Posterior vena cava (tissue), 2 donors: ENCODE measurements around the gene HTN3. TPM values are rescaled to one million over a fixed set of nuclear protein-coding genes. Genes with fewer than 3 reads are reported as not detected.
"Not testable (repeated sequence)": the region's sequence is repeated elsewhere in the genome, so short reads cannot be mapped to it uniquely, and the experiment has no call there.

ENCODE experiments used
- DNase-seq: peaks from one replicate; pipeline ENCODE4 v3.0.0-alpha.2; 2020; ENCODE audit warnings: low spot score
- intact Hi-C, 2 donors: fragments of 100-400 bp; cut with DNase I; formaldehyde crosslinking; loops; one replicate each; pipeline versions ENCODE4 v1.14.1 to v1.14.2; 2022 to 2023
- long read RNA-seq, 2 donors: library from polyadenylated mRNA; unstranded; transcript quantifications; one replicate each; pipeline ENCODE4 v2.0.0, GENCODE V29; 2020 to 2021
- total RNA-seq, 2 donors: library from RNA; stranded (reverse); fragmentation: NEBNext Ultra II Directional; extraction: Animal tissue kit (Norgen Biotek cat#: 25700); gene quantifications; one replicate each; pipeline ENCODE4 v1.2.1, GENCODE V29; 2021
- donor health status: DM: yes; HTN: yes; CAD: no.
- donor health status: DM: yes; HTN: yes; CAD: no.

HTN3 gene
- not detected for total RNA-seq
- long read RNA-seq, donor 1 = 0 reads
- long read RNA-seq, donor 2 = 0 reads

DNA sequence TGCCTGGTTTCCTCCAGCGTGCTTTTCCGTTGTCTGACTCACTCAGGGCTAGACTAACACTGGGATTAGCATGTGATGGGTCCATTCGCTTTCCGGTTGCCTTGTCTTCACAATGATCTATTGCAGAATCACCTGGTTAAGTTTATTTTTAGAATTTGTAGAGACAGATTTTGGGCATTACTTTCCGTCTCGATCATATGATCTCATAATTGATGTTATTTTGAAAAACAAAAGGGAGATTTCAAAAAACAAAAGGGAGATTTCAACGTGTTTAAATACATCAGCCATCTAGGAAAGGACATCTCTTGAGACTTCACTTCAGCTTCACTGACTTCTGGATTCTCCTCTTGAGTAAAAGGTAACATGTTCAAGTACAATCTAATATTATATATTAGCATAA is at the start of gene HTN3:
TSS of gene HTN3 (plus strand) at position 301 of the 400 bp plus-strand sequence. CDS start 2,282 bp downstream, outside the sequence.
- intact Hi-C loops, DNase-seq: not testable (repeated sequence)

DNA sequence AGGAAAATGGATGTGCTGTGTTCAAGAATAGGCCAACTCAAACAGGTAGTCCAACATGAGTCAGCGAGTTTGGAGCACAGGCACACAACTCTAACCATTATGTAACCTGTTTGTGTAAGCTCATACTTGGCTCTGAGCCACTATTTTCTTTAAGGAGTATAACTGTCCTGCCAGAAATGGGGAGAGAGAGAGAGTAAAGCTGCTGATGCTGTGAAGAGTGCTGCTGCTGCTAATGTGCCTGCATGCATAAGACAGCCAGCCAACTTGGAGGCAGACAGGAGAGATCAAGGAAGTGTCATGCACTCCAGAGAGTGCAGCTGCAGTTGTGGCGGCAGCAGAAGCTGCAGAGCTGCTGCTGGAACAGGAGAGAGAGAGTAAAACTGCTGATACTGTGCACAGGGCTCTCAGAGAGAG is 44.2 kb upstream of the HTN3 start:
- no peak for DNase-seq
- intact Hi-C loops = no loop called here

DNA sequence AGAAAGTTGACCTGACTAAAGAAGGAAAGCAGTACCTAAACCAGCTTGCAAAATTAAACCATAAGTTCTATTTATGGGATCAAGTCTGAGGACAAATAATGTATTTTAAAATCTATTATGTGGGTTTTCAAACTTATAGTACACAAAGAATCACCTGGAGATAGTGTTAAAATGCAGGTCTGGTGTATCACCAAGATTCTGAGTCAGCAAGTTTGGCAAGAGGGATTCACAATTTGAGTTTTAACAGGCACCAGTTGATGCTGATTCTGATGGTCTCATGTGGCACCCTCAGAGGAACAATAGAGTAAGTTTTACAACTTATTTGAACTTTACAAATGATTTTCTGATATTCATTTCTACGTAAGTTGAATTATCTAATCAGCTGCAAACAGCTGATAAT is 41.6 kb upstream of the HTN3 start:
- intact Hi-C loops = no loop called here
- no peak for DNase-seq

DNA sequence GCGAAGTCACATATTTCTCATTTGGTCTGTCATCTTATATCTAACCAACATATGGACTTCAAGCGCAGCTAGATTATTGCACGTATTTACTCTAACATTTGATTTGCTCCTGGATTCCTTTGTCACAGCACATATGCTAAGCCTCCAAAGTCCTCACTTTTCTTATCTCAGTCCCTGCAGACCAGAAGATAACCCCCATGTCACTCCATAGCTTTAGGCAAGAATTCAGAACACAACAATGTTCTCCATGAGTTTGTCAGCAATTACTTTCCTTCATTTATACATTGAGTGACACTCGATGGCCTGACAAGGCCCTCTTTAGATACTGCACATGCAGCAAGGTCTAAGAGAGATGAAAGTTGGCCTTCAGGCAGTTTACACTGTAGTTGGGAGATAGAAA is 37.2 kb upstream of the HTN3 start:
- no peak for DNase-seq
- intact Hi-C loops = no loop called here

DNA sequence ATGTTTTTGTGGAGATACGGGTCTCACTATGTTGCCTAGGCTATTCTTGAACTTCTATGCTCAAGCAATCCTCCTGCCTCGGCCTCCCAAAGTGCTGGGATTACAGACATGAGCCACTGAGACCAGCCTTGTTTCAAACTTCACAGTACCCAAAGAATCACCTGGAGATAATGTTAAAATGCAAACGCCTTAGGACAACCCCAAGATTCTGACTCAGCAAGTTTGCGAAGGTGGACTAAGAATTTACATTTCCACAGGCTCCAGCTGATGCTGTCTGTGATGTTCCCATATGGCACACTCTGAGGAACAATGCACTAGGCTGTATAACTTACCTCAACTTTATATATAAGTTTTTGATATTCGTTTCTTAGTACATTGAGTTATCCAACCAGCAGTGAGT is 33.5 kb upstream of the HTN3 start:
- intact Hi-C loops = no loop called here

DNA sequence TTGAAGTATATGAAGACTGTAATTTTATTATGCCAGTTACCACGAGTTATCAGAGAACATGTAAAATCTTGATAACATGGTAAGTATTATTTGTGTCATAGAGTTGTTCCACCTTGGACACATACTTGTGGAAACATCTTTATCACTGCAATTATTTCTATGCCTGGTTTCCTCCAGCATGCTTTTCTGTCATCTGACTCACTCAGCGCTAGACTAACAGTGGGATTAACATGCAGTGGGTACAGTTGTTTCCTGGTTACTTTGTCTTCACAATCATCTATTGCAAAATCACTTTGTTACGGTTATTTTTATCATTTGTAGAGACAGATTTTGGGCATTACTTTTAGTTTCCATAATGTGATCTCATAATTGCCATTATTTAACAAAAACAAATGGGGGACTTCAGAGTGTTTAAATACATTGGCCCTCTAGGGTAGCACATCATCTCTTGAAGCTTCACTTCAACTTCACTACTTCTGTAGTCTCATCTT is 32.7 kb upstream of the HTN3 start, which contains the start of gene STATH:
TSS of gene STATH (plus strand) at position 441 of the 491 bp plus-strand sequence. CDS start 2,472 bp downstream, outside the sequence.
- DNase-seq = no peak
- intact Hi-C loops = no loop called here

More for the DNA sequence above, 33.5 kb upstream of the HTN3 start:
- no peak for DNase-seq

DNA sequence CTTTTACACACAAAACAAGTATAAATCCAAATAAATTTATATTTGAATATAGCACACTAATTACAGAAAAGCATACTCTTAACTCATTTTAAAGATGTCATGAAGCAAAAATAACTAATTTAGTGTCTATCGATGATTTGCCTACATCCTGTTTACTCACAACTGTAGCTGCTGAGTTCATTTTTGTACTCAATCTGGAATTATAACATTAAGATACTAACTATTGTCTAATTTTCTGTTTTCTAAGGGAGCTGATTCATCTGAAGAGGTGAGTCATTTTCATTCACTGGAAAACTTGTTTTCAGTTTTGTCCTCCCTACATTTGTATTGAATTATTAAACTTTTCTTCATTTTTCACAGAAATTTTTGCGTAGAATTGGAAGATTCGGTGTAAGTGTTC is 28.8 kb upstream of the HTN3 start:
- intact Hi-C loops = no loop called here
- no peak for DNase-seq

DNA sequence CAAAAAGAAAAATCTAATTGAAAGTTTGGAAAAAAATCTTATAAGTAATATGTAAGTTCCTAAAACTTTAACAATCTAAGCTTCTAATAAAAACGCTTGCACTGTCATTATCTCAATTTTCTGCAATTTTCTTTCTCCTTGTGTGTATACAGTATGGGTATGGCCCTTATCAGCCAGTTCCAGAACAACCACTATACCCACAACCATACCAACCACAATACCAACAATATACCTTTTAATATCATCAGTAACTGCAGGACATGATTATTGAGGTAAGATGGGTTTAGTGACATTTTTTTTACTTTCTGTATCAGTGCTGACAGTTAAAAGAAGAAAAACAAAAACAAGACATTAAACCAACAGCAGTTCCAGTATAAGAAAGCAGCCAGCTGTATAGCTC is 27.5 kb upstream of the HTN3 start:
- intact Hi-C loops = no loop called here
- DNase-seq = no peak

DNA sequence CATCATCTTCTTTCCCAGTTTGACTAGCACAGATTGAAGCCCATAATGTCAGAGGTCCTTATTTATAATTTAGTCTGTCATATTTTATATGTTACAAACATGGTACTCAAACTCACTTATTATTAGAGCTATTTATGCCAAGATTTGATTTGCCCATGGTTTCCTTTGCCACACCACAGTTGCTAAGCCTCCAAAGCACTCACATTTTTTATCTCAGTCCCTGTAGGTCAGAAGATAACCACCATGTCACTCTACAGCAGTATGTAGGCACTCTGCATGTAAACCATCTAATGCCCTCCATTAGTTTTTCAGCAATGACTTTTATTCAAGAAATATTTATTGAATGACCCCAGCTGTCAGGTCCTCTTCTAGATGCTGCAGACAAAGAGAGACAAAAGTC is 25.8 kb upstream of the HTN3 start:
- intact Hi-C loops = no loop called here
- DNase-seq = no peak

DNA sequence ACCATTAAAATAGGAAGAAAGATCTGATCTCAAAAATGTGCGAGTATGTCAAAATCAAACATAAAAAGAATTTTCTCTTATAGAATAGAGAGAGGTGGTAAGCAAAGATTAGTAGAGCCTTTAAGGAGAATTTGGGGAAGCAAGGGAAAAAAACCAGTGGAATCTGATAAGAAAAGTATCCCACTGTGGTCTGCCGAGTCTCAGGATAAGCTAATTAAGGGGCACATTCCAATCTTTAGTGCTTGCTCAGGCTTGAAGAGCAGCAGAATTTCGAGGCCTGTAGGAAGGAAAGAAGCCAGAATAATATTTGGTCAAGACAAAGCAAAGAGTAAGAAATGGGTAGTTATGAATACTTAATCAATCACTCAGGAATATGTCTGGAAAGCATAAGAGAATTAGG is 19.5 kb upstream of the HTN3 start:
- intact Hi-C loops = no loop called here
- DNase-seq = no peak

DNA sequence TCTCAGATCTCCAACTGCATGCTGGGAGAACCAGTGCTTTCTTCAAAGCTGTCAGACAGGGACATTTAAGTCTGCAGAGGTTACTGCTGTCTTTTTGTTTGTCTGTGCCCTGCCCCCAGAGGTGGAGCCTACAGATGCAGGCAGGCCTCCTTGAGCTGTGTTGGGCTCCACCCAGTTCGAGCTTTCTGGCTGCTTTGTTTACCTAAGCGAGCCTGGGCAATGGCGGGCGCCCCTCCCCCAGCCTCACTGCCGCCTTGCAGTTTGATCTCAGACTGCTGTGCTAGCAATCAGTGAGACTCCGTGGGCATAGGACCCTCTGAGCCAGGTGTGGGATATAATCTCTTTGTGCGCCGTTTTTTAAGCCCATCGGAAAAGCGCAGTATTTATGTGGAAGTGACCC is 9.3 kb upstream of the HTN3 start:
- intact Hi-C loops, DNase-seq: not testable (repeated sequence)

DNA sequence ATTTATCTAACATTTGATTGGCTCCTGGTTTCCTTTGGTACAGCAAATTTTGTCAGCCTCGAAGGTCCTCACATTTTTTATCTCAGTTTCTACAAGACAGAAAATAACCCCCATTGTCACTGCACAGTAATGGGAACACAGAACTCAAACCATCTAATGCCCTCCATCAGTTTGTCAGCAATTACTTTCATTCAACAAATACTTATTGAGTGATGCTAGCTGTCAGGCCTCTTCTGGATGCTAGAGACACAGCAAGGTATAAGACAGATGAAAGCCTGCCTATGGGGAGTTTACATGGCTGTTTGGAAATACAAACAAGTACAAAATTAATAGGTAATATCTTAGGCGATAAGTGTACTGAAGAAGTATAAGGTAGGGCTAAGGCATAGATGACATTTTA is 5.0 kb upstream of the HTN3 start:
- no peak for DNase-seq
- intact Hi-C loops = no loop called here

DNA sequence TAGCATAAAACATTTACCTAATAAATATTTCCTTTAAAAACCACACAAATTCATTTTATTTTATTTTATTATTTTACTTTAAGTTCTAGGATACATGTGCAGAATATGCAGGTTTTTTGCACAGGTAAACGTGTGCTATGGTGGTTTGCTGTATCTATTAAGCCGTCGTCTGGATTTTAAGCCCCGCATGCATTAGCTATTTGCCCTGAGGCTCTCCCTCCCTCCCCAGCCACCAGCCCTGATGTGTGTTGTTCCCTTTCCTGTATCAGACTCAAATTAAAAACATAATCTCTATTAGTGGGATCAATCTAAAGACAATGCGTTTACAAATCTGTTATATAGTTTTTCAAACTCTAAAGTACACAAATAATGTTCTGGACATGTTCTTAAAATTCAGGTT is 1.2 kb upstream of the HTN3 start:
- intact Hi-C loops = no loop called here

DNA sequence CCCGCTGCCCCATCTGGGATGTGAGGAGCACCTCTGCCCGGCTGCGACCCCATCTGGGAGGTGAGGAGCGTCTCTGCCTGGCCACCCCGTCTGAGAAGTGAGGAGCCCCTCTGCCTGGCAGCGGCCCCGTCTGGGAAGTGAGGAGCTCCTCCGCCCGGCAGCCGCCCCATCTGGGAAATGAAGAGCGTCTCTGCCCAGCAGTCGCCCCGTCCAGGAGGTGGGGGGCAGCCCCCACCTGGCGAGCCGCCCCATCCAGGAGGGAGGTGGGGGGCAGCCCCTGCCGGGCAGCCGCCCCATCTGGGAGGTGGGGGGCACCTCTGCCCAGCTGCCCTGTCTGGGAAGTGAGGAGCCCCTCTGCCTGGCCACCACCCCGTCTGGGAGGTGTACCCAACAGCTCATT is 9.3 kb downstream of the HTN3 start:
- DNase-seq, intact Hi-C loops: not testable (repeated sequence)

More for the DNA sequence above, 1.2 kb upstream of the HTN3 start:
- DNase-seq = no peak

DNA sequence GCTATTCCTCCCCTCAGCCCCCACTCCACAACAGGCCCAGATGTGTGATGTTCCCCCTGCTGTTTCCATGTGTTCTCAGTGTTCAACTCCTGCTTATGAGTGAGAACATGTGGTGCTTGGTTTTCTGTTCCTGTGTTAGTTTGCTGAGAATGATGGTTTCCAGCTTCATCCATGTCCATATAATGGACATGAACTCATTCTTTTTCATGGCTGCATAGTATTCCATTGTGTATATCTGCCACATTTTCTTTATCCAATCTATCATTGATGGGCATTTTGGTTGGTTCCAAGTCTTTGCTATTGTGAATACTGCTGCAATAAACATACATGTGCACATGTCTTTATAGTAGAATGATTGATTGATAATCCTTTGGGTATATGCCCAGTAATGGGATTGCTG is 11.7 kb downstream of the HTN3 start:
- DNase-seq, intact Hi-C loops: not testable (repeated sequence)

DNA sequence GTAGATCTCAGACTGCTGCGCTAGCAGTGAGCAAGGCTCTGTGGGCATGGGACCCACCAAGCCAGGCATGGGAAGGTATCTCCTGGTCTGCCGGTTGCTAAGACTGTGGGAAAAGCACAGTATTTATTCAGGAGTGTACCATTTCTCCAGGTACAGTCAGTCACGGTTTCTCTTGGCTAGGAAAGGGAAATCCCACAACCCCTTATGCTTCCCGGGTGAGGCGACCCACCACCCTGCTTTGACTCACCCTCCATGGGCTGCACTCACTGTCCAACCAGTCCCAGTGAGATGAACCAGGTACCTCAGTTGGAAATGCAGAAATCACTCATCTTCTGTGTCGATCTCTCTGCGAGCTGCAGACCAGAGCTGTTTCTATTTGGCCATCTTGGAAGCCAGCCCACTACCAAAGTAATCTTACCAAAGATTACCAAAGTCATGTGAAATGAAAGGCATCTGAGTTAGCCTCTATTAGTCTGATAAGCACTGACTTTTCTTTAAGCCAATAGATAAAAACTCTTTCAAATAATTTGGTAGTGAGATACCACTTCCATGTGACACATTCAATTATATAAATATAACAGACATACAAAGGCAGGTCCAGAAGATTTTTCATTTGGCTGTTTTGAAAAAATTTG is 13.5 kb downstream of the HTN3 start:
- intact Hi-C loops = no loop called here
- no peak for DNase-seq

DNA sequence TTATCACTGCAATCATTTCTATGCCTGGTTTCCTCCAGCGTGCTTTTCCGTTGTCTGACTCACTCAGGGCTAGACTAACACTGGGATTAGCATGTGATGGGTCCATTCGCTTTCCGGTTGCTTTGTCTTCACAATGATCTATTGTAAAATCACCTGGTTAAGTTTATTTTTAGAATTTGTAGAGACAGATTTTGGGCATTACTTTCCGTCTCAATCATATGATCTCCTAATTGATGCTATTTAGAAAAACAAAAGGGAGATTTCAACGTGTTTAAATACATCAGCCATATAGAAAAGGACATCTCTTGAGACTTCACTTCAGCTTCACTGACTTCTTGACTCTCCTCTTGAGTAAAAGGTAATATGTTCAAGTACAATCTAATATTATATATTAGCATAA is 21.9 kb downstream of the HTN3 start, which contains the start of gene HTN1:
TSS of gene HTN1 (plus strand) at position 301 of the 400 bp plus-strand sequence. CDS start 2,639 bp downstream, outside the sequence.
- DNase-seq, intact Hi-C loops: not testable (repeated sequence)

DNA sequence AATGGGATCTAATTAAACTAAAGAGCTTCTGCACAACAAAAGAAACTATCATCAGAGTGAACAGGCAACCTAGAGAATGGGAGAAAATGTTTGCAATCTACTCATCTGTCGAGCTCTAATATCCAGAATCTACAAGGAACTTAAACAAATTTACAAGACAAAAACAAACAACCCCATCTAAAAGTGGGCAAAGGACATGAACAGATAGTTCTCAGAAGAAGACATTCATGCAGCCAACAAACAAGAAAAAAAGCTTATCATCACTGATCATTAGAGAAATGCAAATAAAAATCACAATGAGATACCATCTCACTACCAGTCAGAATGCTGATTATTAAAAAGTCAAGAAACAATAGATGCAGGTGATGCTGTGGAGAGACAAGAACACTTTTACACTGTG is 28.3 kb downstream of the HTN3 start:
- intact Hi-C loops, DNase-seq: not testable (repeated sequence)

DNA sequence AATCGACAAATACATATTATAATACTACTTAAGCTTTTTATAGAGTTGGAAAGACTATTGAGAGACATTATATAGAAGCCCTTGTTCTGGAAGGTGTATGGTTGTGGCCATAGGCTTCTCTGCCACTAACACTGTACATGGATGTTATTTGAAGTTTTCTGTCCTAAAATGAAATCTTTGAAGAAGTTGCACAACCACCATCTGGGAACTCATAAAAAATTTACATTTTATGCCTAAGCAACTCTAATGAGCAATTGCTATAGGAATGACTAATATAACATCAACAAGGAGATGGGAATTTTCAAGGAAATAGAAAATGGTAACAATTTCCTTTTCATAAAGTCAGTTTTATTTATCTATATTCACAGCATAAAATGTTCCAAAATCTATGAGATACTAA is 29.4 kb downstream of the HTN3 start:
- intact Hi-C loops = no loop called here
- no peak for DNase-seq

DNA sequence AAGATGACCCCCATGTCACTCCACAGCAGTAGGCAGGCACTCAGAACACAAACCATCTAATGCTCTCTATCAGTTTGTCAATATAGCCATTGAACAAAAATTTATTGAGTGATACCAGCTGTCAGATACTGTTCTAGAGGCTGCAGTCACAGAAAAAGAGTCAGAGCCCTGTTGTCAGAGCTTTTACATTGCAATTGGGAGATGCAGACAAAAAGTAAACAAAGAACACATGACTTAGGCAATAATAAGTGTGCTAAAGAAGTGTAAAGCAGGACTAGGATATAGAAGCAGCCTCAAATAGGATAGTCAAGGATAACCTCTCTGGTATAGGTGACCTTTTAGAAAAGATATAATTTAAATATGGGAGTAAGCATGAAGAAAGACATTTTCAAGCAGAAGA is 30.9 kb downstream of the HTN3 start:
- intact Hi-C loops = no loop called here
- DNase-seq = no peak

DNA sequence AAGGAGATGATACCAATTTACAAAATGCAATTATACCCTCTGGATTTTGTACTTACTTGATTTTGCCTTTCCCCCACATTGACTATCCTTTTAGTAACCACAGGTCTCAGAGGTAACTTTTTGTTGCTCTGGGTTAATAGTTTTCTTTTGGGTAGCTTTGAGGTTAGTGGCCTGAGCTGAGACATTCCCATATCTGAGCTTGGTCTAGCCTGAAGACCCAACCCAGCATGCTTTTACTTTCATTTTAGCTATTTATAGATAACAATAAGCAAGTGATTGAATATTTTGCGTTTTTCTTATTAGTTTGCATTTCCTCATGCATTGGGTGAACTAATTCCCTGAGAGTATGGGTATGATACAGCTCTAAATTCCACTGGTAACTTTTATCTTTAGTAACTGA is 33.7 kb downstream of the HTN3 start:
- intact Hi-C loops = no loop called here
- DNase-seq = no peak
